Measurements from ENCODE around the gene VAT1L. TPM values are rescaled to one million over a fixed set of nuclear protein-coding genes. Genes with fewer than 3 reads are reported as not detected.

Gene VAT1L
- total and polyA plus RNA-seq, 4 donors, result 0.17 to 0.98 (median 0.26) TPM

- no peak for DNase-seq (ENCODE audit: low spot score)
- no peak overlapping the region for H3K9ac ChIP-seq (ENCODE audit: low read depth in 1 of 2, low read length in 2 of 2)
- H3K27ac ChIP-seq (ENCODE audit: low read depth in 1 of 2, low read length in 2 of 2), result no peak overlapping the region
- peaks cover 0 to 2% (median 0%) of the 10 kb centered on the region in 4 donors for H3K36me3 ChIP-seq (ENCODE audit: control insufficient read depth in 4 of 4, insufficient read depth in 3 of 4, low read depth in 1 of 4, low read length in 3 of 4)
- H3K4me3 ChIP-seq (ENCODE audit: low read depth in 1 of 3, low read length in 3 of 3), result no peak overlapping the region
- WGBS, result 52% methylated on average over 7 of the region's 7 CpGs
- TF ChIP-seq JUND (IDR thresholded peaks at IDR 0.05) (no peak), GABPA (IDR thresholded peaks at IDR 0.05 in 1 of 2, conservative IDR thresholded peaks at IDR 0.05 in 1 of 2) (no peak), HNF4A (conservative IDR thresholded peaks at IDR 0.05) (no peak), TAF1 (conservative IDR thresholded peaks at IDR 0.05) (no peak), RAD21 (IDR thresholded peaks at IDR 0.05) (no peak), RXRA (IDR thresholded peaks at IDR 0.05) (no peak)
- TF ChIP-seq, protein P1, sequence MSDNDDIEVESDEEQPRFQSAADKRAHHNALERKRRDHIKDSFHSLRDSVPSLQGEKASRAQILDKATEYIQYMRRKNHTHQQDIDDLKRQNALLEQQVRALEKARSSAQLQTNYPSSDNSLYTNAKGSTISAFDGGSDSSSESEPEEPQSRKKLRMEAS (IDR thresholded peaks at IDR 0.05), result no peak
- H3K4me1 ChIP-seq (ENCODE audit: control insufficient read depth in 4 of 4, insufficient read depth in 4 of 4, low read length in 3 of 4), result no peaks in the 10 kb centered on the region
- H3K27me3 ChIP-seq (ENCODE audit: control insufficient read depth in 4 of 4, insufficient read depth in 4 of 4, low read length in 3 of 4), result peaks cover 0 to 6% (median 0%) of the 10 kb centered on the region in 4 donors
- no peaks in the 10 kb centered on the region for H3K9me3 ChIP-seq (ENCODE audit: control insufficient read depth in 4 of 4, low read length in 3 of 4)
Observed at GRCh38 chr16:77967054-77967904, 178.9 kb downstream of the VAT1L start.

- Histone ChIP-seq H3K4me3 (ENCODE audit: low read depth in 1 of 3, low read length in 3 of 3) (no peak overlapping the region), H3K27ac (ENCODE audit: low read depth in 1 of 2, low read length in 2 of 2) (no peak overlapping the region), H3K27me3 (ENCODE audit: control insufficient read depth in 4 of 4, insufficient read depth in 4 of 4, low read length in 3 of 4) (no peaks in the 10 kb centered on the region), H3K9ac (ENCODE audit: low read depth in 1 of 2, low read length in 2 of 2) (no peak overlapping the region), H3K4me1 (ENCODE audit: control insufficient read depth in 4 of 4, insufficient read depth in 4 of 4, low read length in 3 of 4) (no peaks in the 10 kb centered on the region), H3K36me3 (ENCODE audit: control insufficient read depth in 4 of 4, insufficient read depth in 3 of 4, low read depth in 1 of 4, low read length in 3 of 4) (no peaks in the 10 kb centered on the region), H3K9me3 (ENCODE audit: control insufficient read depth in 4 of 4, low read length in 3 of 4) (no peaks in the 10 kb centered on the region)
- TF ChIP-seq ZBTB33 (IDR thresholded peaks at IDR 0.05), result no peak
- TF ChIP-seq HNF4G (IDR thresholded peaks at IDR 0.05), result no peak
- TF ChIP-seq NR2F2 (IDR thresholded peaks at IDR 0.05), result no peak
- TF ChIP-seq TAF1 (conservative IDR thresholded peaks at IDR 0.05), result no peak
- TF ChIP-seq JUND (IDR thresholded peaks at IDR 0.05), result no peak
- no peak for DNase-seq (ENCODE audit: low spot score)
- WGBS, result 86% methylated on average over 6 of the region's 6 CpGs
Observed at GRCh38 chr16:77969861-77970260, 181.5 kb downstream of the VAT1L start.

DNA sequence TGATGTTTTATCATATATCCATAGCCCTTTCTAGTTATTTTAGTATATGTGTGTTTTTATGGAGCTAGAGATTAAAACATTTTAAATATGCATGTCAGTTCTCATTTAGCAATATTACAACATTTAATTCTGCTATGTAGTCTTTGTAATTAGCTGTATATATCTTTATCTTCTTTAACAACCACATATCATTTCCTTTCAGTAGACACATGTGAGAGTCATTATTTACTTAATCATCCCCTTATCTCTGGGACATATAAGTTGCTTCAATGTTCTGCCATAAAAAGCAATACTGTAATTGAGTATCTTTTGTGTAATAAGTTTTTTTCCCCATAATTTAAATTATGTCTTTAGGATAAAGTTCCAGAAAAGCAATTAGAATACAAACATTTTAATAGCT, 182.0 kb downstream of the VAT1L start:
- no peaks in the 10 kb centered on the region for H3K27me3 ChIP-seq (ENCODE audit: control insufficient read depth in 4 of 4, insufficient read depth in 4 of 4, low read length in 3 of 4)
- no peaks in the 10 kb centered on the region for H3K36me3 ChIP-seq (ENCODE audit: control insufficient read depth in 4 of 4, insufficient read depth in 3 of 4, low read depth in 1 of 4, low read length in 3 of 4)
- TF ChIP-seq ATF3 (IDR thresholded peaks at IDR 0.05) (no peak), FOXA1 (IDR thresholded peaks at IDR 0.05) (no peak), FOXA2 (IDR thresholded peaks at IDR 0.05) (no peak), JUND (IDR thresholded peaks at IDR 0.05) (no peak), RXRA (IDR thresholded peaks at IDR 0.05) (no peak), SP1 (IDR thresholded peaks at IDR 0.05) (no peak), GABPA (IDR thresholded peaks at IDR 0.05 in 1 of 2, conservative IDR thresholded peaks at IDR 0.05 in 1 of 2) (no peak), YY1 (IDR thresholded peaks at IDR 0.05) (no peak), CTCF (IDR thresholded peaks at IDR 0.05; ENCODE audit: low read depth, low read length, missing input control) (no peak), NR2F2 (IDR thresholded peaks at IDR 0.05) (no peak), REST (IDR thresholded peaks at IDR 0.05) (no peak), HNF4A (conservative IDR thresholded peaks at IDR 0.05) (no peak)
- TF ChIP-seq, protein P1 (IDR thresholded peaks at IDR 0.05), result no peak

More for the DNA sequence above, 182.0 kb downstream of the VAT1L start:
- no peak for DNase-seq (ENCODE audit: low spot score)
- no peak overlapping the region for H3K9ac ChIP-seq (ENCODE audit: low read depth in 1 of 2, low read length in 2 of 2)
- H3K4me1 ChIP-seq (ENCODE audit: control insufficient read depth in 4 of 4, insufficient read depth in 4 of 4, low read length in 3 of 4), result no peaks in the 10 kb centered on the region
- no peak overlapping the region for H3K27ac ChIP-seq (ENCODE audit: low read depth in 1 of 2, low read length in 2 of 2)
- H3K4me3 ChIP-seq (ENCODE audit: low read depth in 1 of 3, low read length in 3 of 3), result no peak overlapping the region
- no peaks in the 10 kb centered on the region for H3K9me3 ChIP-seq (ENCODE audit: control insufficient read depth in 4 of 4, low read length in 3 of 4)
